IPS-NIHi11 (cell line): ENCODE measurements around the gene CDK12.
"Not testable (repeated sequence)": the region's sequence is repeated elsewhere in the genome, so short reads cannot be mapped to it uniquely, and the experiment has no call there.

ENCODE experiments used
- DNase-seq: peaks from one replicate; pipeline ENCODE4 v3.0.0; 2012; ENCODE audit warnings: mixed read lengths, low spot score

Gene CDK12

GRCh38 chr17:39507511-39507910 is 46.2 kb downstream of the CDK12 start:
- no peak for DNase-seq

DNA sequence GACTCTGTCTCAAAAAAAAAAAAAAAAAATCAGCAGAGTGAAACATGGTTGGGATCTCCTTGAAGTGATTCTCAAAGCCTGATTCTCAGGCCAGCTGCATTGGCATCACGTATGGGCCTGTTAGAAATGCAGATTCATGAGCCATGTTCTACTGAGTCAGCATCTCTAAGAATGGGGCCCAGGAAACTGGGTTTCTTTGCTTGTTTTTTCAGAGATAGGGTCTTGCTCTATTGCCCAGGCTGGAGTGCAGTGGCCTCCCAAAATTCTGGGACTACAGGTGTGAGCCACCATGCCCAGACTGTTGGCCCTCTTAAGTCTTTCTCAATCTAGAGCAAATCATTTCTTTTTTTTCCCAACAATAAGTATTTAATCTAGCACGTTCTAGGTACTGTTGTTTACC is 47.7 kb downstream of the CDK12 start:
- DNase-seq = no peak

DNA sequence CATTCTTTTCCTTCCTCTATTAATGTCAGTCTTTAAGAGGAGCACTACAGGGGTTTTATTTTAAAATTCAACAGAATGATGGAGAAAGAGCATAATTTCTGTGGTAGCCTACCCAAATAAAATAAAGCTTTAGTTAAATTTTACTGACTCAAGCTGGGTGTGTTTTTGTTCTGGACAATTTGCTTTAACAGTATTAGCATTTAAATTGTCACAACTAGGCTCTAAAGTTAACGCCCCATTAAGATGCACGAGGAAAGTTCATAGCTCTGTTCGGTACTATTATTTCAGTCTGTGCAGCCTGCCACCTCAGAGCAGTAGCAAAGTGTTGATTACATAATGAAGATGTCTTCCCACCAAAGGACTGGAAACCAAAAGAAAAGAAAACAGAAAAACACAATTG is 52.0 kb downstream of the CDK12 start:
- DNase-seq = no peak

GRCh38 chr17:39513915-39514314 is 52.6 kb downstream of the CDK12 start:
- no peak for DNase-seq

DNA sequence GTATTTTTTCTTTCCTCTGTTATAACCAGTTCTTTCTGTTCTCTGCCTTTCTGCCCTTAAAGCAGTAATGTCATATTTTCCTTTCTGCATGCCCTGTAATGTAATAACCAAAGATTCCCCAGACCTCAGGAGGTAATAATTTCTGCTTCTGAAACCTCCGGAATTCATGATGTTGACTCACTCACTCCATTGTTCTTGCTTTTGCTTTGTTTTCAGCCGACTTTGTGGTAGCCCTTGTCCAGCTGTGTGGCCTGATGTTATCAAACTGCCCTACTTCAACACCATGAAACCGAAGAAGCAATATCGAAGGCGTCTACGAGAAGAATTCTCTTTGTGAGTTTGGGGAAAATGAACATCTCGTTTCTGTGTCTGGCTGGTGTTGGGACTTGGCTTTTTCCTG is 55.9 kb downstream of the CDK12 start:
- no peak for DNase-seq

- no peak for DNase-seq
Observed at GRCh38 chr17:39525801-39526506, 64.7 kb downstream of the CDK12 start.

DNA sequence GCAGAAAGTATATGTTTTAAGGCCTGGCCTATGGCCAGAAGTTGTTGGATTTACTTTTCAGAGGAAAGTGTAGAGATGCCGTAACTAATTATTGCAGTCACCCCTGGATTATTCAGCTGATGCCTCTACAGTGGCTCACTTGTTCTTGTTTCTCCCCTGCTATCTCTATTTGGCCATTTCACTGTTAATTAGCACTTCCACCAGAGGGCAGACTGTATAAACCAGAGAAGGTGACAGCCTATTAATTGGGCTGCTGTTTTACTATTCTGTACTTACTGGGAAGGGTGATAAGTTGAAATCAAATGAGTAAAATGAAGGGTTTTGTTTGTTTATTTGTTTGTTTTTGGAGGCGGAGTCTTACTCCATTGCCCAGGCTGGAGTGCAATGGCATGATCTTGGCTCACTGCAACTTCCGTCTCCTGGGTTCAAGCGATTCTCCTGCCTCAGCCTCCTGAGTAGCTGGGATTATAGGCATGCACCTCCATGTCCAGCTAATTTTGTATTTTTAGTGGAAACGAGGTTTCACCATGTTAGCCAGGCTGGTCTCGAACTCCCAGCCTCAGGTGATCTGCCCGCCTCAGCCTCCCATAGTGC is 66.0 kb downstream of the CDK12 start:
- peak; percentile 37 for DNase-seq

DNA sequence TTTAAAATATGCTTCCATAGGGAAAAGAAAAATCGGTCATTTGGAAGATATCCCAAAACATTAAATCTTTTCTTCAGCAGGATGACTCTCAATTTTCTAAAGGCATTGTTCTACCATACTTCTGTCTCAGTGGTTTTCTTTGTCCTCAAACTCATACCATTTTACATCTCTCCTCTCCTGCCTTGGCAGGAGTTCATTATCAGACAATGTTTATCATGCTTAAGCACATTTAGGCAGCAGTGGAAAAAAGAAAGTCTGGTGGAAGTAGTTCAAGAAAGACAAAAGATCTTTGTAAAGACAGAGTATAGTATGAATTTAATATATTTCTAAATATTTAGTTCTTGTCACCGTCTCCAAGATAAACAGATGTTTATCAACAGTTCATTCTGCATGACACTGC is 68.2 kb downstream of the CDK12 start:
- DNase-seq = no peak

- DNase-seq = no peak
Observed at GRCh38 chr17:39530513-39530912, 69.2 kb downstream of the CDK12 start.

- DNase-seq = no peak
Observed at GRCh38 chr17:39531252-39531651, 70.0 kb downstream of the CDK12 start.

- DNase-seq = no peak
Observed at GRCh38 chr17:39533891-39534290, 72.6 kb downstream of the CDK12 start.

- no peak for DNase-seq
Observed at GRCh38 chr17:39534768-39535405, 73.6 kb downstream of the CDK12 start.

DNA sequence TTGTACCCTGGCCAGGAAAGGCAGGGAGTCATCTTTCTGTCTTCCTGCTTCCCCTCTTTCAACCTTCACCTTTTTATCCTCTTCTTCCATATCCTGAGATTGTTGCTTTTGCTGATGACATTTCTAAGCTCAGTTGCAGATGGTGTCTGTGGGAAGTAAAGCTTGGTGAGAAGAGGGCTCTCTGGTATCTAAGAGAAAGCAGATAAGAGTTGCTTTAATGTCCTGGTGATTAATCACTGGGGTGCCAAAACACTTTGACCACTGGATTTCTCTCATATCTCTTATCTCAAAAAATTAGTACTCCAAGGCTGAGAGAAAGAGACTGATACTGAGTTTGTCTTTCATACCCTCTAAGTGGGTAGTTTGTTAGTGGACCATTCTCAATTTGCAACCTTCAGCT is 75.2 kb downstream of the CDK12 start:
- DNase-seq = no peak

GRCh38 chr17:39537364-39537763 is 76.1 kb downstream of the CDK12 start:
- DNase-seq = not testable (repeated sequence)

DNA sequence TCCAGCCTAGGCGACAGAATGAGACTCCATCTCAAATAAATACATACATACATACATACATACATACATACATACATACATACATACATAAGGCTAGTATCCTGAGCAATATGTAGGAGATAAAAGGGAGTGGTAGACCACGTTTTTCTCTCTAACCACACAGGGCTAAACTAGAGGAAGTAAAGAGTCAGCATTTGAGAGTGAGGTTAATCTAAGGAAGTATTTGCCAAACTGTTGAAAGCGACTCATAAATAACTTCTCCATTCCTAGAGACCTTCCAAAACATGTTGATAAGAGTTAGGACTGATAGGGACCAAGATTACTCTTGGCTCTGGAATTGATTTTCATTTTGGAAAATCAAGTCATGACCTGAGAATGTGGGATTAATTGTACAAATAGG is 77.6 kb downstream of the CDK12 start:
- no peak for DNase-seq

GRCh38 chr17:39540611-39541010 is 79.3 kb downstream of the CDK12 start:
- no peak for DNase-seq

DNA sequence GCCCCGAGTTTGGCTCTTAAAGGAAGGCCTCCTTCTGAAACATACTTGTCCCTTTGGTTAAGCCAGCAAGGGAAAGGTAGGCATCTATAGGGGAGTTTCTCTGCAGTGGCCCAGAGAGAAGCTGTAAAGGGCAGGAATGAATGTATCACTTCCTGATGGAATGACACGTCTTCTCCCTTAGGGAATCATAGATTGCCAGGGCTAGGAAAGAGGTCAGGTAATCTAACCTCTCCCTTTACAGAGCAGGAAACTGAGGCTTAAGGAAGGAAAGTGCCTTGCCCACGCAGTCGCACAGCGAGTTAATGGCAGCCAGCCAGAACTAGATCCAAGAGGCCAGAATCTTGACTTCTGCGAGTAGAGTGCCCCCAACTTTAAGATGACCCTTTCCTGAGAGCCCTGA is 80.4 kb downstream of the CDK12 start:
- DNase-seq = no peak

DNA sequence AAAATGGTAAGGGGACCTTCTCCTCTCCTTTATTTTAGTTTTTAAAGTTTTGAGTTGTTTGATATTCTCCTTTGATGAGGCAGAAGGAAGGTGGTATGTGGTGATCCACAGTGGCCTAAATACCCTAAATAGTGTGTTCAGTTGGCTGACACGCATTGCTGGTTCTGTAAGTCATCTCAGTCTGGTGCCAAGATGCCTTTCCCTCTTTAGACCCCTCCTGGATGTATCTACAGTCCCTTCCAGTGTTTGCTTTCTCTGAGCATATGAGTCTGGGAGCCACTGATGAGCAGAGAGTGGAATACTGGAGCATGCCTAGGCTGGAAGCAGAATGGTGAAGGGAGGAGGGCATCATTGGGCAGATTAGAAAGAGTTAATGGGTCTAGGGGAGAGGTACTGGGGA is 81.9 kb downstream of the CDK12 start:
- no peak for DNase-seq

- DNase-seq = no peak
Observed at GRCh38 chr17:39543664-39544063, 82.4 kb downstream of the CDK12 start.

GRCh38 chr17:39544361-39544760 is 83.1 kb downstream of the CDK12 start:
- not testable (repeated sequence) for DNase-seq

- peak; percentile 84 for DNase-seq
Observed at GRCh38 chr17:39547713-39548478, 86.6 kb downstream of the CDK12 start.

DNA sequence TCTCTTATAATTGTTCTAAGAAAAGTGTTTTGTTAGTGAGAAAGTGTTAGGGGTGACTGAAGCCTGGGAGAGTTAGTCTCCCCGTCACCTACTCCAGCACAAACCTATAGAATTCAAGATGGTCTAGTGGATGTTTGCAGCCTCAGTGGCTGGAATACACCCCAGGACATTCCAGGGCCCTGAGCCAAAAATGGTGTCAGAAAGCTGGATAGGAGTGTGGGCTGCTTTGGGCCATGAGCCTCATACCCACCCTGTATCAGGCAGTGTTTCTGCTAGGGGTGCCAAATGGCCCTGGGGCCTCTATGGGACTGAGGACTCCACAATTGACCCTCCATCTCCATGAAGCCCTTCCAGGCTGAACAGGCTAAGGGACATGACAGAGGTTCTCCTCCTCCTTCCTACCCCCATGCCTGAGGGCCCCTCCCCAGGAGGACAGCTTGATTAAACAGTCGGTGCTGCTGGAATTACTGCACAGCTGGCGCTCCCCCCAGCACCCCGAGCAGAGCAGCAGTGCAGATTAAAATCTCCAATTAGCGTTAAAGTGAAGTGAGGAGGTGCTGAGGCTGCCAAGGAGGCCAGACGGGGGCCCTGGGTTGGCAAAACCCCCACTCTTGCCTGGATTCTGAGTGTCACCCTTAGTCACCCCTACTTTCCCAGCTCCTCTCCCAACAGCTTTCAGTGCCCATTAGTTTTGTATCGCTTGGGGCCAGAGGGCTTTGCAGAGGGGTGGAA is 87.4 kb downstream of the CDK12 start:
- no peak for DNase-seq
